H9 (cell line): ENCODE results near the gene VTN. TPM values are rescaled to one million over a fixed set of nuclear protein-coding genes. Genes with fewer than 3 reads are reported as not detected.

Experiments
- DNase-seq: peaks from one replicate; pipeline ENCODE4 v3.0.0-alpha.2; 2017
- H2AFZ ChIP-seq: one replicate; pipeline ENCODE4 v1.6.1; 2013; ENCODE audit warnings: mild to moderate bottlenecking, low read length, control low read depth, moderate library complexity
- H2AK5ac ChIP-seq: 2 replicates; pipeline ENCODE4 v1.6.1; 2013; ENCODE audit warnings: low read length, control low read depth, mixed read lengths; ENCODE audit not compliant: insufficient read length
- H2BK120ac ChIP-seq: one replicate; pipeline ENCODE4 v1.6.1; 2013; ENCODE audit warnings: low read depth, mild to moderate bottlenecking, low read length, control low read depth, inconsistent platforms; ENCODE audit not compliant: poor library complexity, severe bottlenecking
- H2BK12ac ChIP-seq: 2 replicates; pipeline ENCODE4 v1.6.1; 2013; ENCODE audit warnings: low read length, control low read depth, mixed read lengths, low read depth; ENCODE audit not compliant: insufficient read length
- H2BK15ac ChIP-seq: 2 replicates; pipeline ENCODE4 v1.6.1; 2013; ENCODE audit warnings: low read depth, low read length, control low read depth
- H2BK20ac ChIP-seq: one replicate; pipeline ENCODE4 v1.6.1; 2013; ENCODE audit warnings: low read depth, mild to moderate bottlenecking, low read length, control low read depth, inconsistent platforms; ENCODE audit not compliant: poor library complexity, severe bottlenecking
- H2BK5ac ChIP-seq: 2 replicates; pipeline ENCODE4 v1.6.1; 2013; ENCODE audit warnings: low read length, control low read depth, mixed read lengths; ENCODE audit not compliant: insufficient read length
- H3K14ac ChIP-seq: 2 replicates; pipeline ENCODE4 v1.6.1; 2013; ENCODE audit warnings: low read length, control low read depth; ENCODE audit not compliant: insufficient read depth
- H3K18ac ChIP-seq: 2 replicates; pipeline ENCODE4 v1.6.1; 2013; ENCODE audit warnings: low read depth, mild to moderate bottlenecking, mixed read lengths, low read length, control low read depth; ENCODE audit not compliant: insufficient read length
- H3K23ac ChIP-seq: 2 replicates; pipeline ENCODE4 v1.6.1; 2013; ENCODE audit warnings: low read length, control low read depth, mixed read lengths, low read depth; ENCODE audit not compliant: insufficient read length
- H3K23me2 ChIP-seq: 2 replicates; pipeline ENCODE4 v1.6.1; 2013; ENCODE audit warnings: low read depth, mild to moderate bottlenecking, mixed read lengths, low read length, control low read depth; ENCODE audit not compliant: insufficient read length, poor library complexity, severe bottlenecking
- H3K27ac ChIP-seq: 2 replicates; pipeline ENCODE4 v1.5.1; 2013; ENCODE audit warnings: low read length, control low read depth, mixed read lengths, low read depth; ENCODE audit not compliant: insufficient read length
- H3K27me3 ChIP-seq: 2 replicates; pipeline ENCODE4 v1.6.1; 2013; ENCODE audit warnings: low read length, control low read depth, inconsistent platforms; ENCODE audit not compliant: insufficient read depth
- H3K4ac ChIP-seq: 2 replicates; pipeline ENCODE4 v1.6.1; 2013; ENCODE audit warnings: low read depth, mild to moderate bottlenecking, control low read depth, inconsistent platforms, low read length, moderate library complexity
- H3K4me1 ChIP-seq: 2 replicates; pipeline ENCODE4 v1.6.1; 2013; ENCODE audit warnings: low read length, control low read depth, inconsistent platforms; ENCODE audit not compliant: insufficient read depth
- H3K4me2 ChIP-seq: 2 replicates; pipeline ENCODE4 v1.6.1; 2013; ENCODE audit warnings: low read length, control low read depth, mixed read lengths; ENCODE audit not compliant: insufficient read length, insufficient read depth
- H3K56ac ChIP-seq: 2 replicates; pipeline ENCODE4 v1.6.1; 2013; ENCODE audit warnings: low read depth, mild to moderate bottlenecking, mixed read lengths, low read length, control low read depth; ENCODE audit not compliant: insufficient read length
- H3K79me1 ChIP-seq: 2 replicates; pipeline ENCODE4 v1.6.1; 2013; ENCODE audit warnings: low read depth, mild to moderate bottlenecking, moderate library complexity, low read length, control low read depth, inconsistent platforms; ENCODE audit not compliant: insufficient read depth, poor library complexity, severe bottlenecking
- H3K79me2 ChIP-seq: 2 replicates; pipeline ENCODE4 v1.6.1; 2013; ENCODE audit warnings: low read length, control low read depth, inconsistent platforms; ENCODE audit not compliant: insufficient read depth
- H3K9ac ChIP-seq: 2 replicates; pipeline ENCODE4 v1.6.1; 2013; ENCODE audit warnings: low read length, control low read depth, mixed read lengths; ENCODE audit not compliant: insufficient read length; ENCODE audit errors: extremely low read depth
- H3K9me3 ChIP-seq: one replicate; pipeline ENCODE4 v1.6.1; 2013; ENCODE audit warnings: low read depth, low read length, inconsistent platforms; ENCODE audit not compliant: control insufficient read depth
- H3T11ph ChIP-seq: one replicate; pipeline ENCODE4 v1.6.1; 2013; ENCODE audit warnings: mild to moderate bottlenecking, low read length, control low read depth, inconsistent platforms
- H4K20me1 ChIP-seq: one replicate; pipeline ENCODE4 v1.6.1; 2013; ENCODE audit not compliant: control insufficient read depth, insufficient read length, insufficient read depth
- H4K5ac ChIP-seq: 2 replicates; pipeline ENCODE4 v1.6.1; 2013; ENCODE audit warnings: low read depth, mild to moderate bottlenecking, mixed read lengths, low read length, control low read depth; ENCODE audit not compliant: insufficient read length
- H4K8ac ChIP-seq: replicated peaks from 2 replicates; pipeline ENCODE4 v1.6.1; 2013; ENCODE audit warnings: low read length, control low read depth, mixed read lengths, low read depth; ENCODE audit not compliant: insufficient read length
- H4K91ac ChIP-seq: 2 replicates; pipeline ENCODE4 v1.6.1; 2013; ENCODE audit warnings: low read depth, mild to moderate bottlenecking, moderate library complexity, mixed read lengths, low read length, control low read depth; ENCODE audit not compliant: insufficient read length
- H3K27ac Mint-ChIP-seq, 3 experiments: 2 replicates in 2 of 3; 3 replicates in 1 of 3; pipeline ENCODE4 v1.8.0; 2020 to 2021; ENCODE audit warnings: mixed read lengths in 3 of 3, mild to moderate bottlenecking in 1 of 3, moderate library complexity in 1 of 3
- H3K27me3 Mint-ChIP-seq: 2 replicates; pipeline ENCODE4 v1.8.0; 2021; ENCODE audit warnings: low read depth, mild to moderate bottlenecking, moderate library complexity, mixed read lengths
- H3K36me3 Mint-ChIP-seq, 3 experiments: 2 replicates in 2 of 3; 3 replicates in 1 of 3; pipeline ENCODE4 v1.8.0; 2020 to 2021; ENCODE audit warnings: low read depth in 3 of 3, mixed read lengths in 3 of 3; ENCODE audit not compliant: insufficient read depth in 1 of 3
- H3K4me1 Mint-ChIP-seq, 2 experiments: 2 replicates each; pipeline ENCODE4 v1.8.0; 2020; ENCODE audit warnings: mixed read lengths in 2 of 2
- H3K4me3 Mint-ChIP-seq, 2 experiments: 2 replicates in 1 of 2; 3 replicates in 1 of 2; pipeline ENCODE4 v1.8.0; 2020 to 2021; ENCODE audit warnings: mild to moderate bottlenecking in 2 of 2, mixed read lengths in 2 of 2, moderate library complexity in 1 of 2
- H3K9me3 Mint-ChIP-seq, 2 experiments: 2 replicates in 1 of 2; 3 replicates in 1 of 2; pipeline ENCODE4 v1.8.0; 2020; ENCODE audit warnings: mild to moderate bottlenecking in 2 of 2, mixed read lengths in 2 of 2, moderate library complexity in 1 of 2
- WGBS: extraction: QIAGEN DNeasy Blood & Tissue Kit; methylation state at CpG from one replicate; pipeline ENCODE4 v1.1.7; 2013; ENCODE audit warnings: missing lambda C conversion rate, low lambda C conversion rate, mixed read lengths; ENCODE audit not compliant: insufficient read length; ENCODE audit errors: extremely low coverage; 5-methylcytosine and 5-hydroxymethylcytosine counted together
- total RNA-seq: library from RNA; stranded (reverse); gene quantifications from 2 replicates; pipeline ENCODE4 v1.2.1, GENCODE V29; 2021
- TF ChIP-seq, protein P1 (sequence below): fragments of 200-600 bp; sonication (generic); conservative IDR thresholded peaks from 3 replicates; pipeline ENCODE4 v1.8.0; 2021; ENCODE audit warnings: antibody characterized with exemption, mild to moderate bottlenecking

VTN gene
- total RNA-seq, 1 experiment from 2014 or later: not detected

DNA sequence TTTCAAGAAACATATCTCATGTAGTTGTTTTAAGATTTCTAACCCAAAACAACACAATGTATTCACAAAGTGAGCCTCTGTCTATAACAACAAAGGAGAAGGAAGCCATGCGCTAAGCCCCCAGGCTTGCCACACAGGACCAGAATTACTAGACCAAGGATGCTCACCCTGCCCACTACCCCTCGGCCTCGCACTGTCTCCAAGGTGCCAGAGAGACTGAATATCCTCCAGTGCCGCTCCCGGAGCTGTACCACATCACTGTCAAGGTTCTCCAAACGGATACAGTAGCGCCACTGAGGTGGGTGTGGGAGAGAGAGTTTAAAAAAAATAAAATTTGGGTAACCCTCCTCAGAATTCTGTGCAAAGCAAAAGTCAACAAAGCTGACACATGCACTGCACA is 19.8 kb downstream of the VTN start:
- Histone ChIP-seq H2BK120ac (no peak overlapping the region), H3K23me2 (no peaks in the 10 kb centered on the region), H3K79me2 (no peaks in the 10 kb centered on the region), H4K20me1 (no peaks in the 10 kb centered on the region), H3K9me3 (no peaks in the 10 kb centered on the region), H3K14ac (no peak overlapping the region), H3K4ac (no peak overlapping the region), H3K9ac (no peak overlapping the region), H3K79me1 (no peaks in the 10 kb centered on the region), H3K4me2 (no peak overlapping the region), H4K91ac (no peak overlapping the region), H4K5ac (no peak overlapping the region), H3K27ac (no peak overlapping the region), H3K4me1 (no peaks in the 10 kb centered on the region), H2BK20ac (no peak overlapping the region), H2BK15ac (no peak overlapping the region), H3K56ac (no peak overlapping the region), H3K27me3 (no peaks in the 10 kb centered on the region), H2BK12ac (no peak overlapping the region), H2BK5ac (no peak overlapping the region), H2AK5ac (no peak overlapping the region), H4K8ac (no peak overlapping the region), H3K23ac (no peak overlapping the region), H2AFZ (no peak overlapping the region), H3T11ph (no peak overlapping the region), H3K18ac (no peak overlapping the region)
- no CpG with 5 or more reads among the region's 7 CpGs for WGBS
- Mint-ChIP-seq H3K36me3 (peaks cover 36 to 90% (median 75%) of the 10 kb centered on the region in 3 experiments; a peak in 6 of 7 replicates), H3K4me1 (peaks cover 16 to 17% of the 10 kb centered on the region in 2 experiments), H3K27ac (no peak overlapping the region), H3K9me3 (no peaks in the 10 kb centered on the region), H3K27me3 (no peaks in the 10 kb centered on the region), H3K4me3 (no peak overlapping the region)
- TF ChIP-seq, protein P1, sequence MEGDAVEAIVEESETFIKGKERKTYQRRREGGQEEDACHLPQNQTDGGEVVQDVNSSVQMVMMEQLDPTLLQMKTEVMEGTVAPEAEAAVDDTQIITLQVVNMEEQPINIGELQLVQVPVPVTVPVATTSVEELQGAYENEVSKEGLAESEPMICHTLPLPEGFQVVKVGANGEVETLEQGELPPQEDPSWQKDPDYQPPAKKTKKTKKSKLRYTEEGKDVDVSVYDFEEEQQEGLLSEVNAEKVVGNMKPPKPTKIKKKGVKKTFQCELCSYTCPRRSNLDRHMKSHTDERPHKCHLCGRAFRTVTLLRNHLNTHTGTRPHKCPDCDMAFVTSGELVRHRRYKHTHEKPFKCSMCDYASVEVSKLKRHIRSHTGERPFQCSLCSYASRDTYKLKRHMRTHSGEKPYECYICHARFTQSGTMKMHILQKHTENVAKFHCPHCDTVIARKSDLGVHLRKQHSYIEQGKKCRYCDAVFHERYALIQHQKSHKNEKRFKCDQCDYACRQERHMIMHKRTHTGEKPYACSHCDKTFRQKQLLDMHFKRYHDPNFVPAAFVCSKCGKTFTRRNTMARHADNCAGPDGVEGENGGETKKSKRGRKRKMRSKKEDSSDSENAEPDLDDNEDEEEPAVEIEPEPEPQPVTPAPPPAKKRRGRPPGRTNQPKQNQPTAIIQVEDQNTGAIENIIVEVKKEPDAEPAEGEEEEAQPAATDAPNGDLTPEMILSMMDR: no peak
- no peak for DNase-seq
